Activated naive CD4-positive, alpha-beta T cell treated with anti-CD3 and anti-CD28 coated beads, Interleukin-2, amount 10 ng/mL, durations not matched to agents 7 days and 5 days (primary cell): ENCODE data around the gene TRANK1.
A peak's percentile ranks its signal among the peaks of the same experiment; 100 is the strongest.

Source experiments
- CTCF ChIA-PET: fragments of 350-600 bp; sonication (Branson Sonifier 250); formaldehyde crosslinking; loops from one replicate; lab custom pipeline; 2021; ENCODE audit warnings: antibody characterized with exemption; lab: Charles Lee
- DNase-seq: peaks from one replicate; pipeline ENCODE4 v3.0.0-alpha.2; 2020
- H3K27ac Mint-ChIP-seq: one replicate; pipeline ENCODE4 v1.8.0; 2021; ENCODE audit warnings: mild to moderate bottlenecking, moderate library complexity, mixed read lengths
- H3K27me3 Mint-ChIP-seq: one replicate; pipeline ENCODE4 v1.8.0; 2021; ENCODE audit warnings: mild to moderate bottlenecking, mixed read lengths
- H3K36me3 Mint-ChIP-seq: one replicate; pipeline ENCODE4 v1.8.0; 2021; ENCODE audit warnings: mixed read lengths
- H3K4me1 Mint-ChIP-seq: one replicate; pipeline ENCODE4 v1.8.0; 2021; ENCODE audit warnings: mixed read lengths
- H3K4me3 Mint-ChIP-seq: one replicate; pipeline ENCODE4 v1.8.0; 2021; ENCODE audit warnings: mild to moderate bottlenecking, moderate library complexity, mixed read lengths
- H3K9me3 Mint-ChIP-seq: one replicate; pipeline ENCODE4 v1.8.0; 2021; ENCODE audit warnings: mixed read lengths

Gene TRANK1

GRCh38 chr3:36852071-36852470 lies 92.8 kb downstream of the TRANK1 start:
- Mint-ChIP-seq H3K4me1 (peaks cover under 1% of the 10 kb centered on the region), H3K27ac (no peak overlapping the region), H3K36me3 (peaks cover 70% of the 10 kb centered on the region), H3K4me3 (no peak overlapping the region), H3K9me3 (no peaks in the 10 kb centered on the region), H3K27me3 (no peaks in the 10 kb centered on the region)
- CTCF ChIA-PET: interaction anchor here (1.3 kb wide), 1 partner anchor 9 kb away, joined by 4 read pairs; no protein-coding TSS in a partner anchor
- DNase-seq: no peak

DNA sequence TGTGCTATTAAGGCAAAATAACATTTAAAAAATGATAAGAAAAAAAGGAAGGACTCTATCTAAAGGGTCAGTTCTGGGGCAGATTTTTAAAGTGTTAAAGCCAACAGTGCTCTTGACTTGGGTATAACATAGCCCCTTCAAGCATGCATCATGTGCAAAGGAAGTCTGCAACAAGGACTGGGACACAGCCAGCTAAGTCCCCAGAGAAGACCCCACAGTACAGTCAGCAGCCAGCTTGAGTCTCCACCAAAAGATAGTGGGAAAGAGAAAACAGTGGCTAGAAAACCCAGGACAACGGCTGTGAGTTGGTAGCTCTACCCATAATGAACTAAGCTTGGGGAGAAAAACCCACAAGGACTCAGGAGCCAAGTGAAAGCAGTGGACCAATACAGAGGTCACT lies 94.1 kb downstream of the TRANK1 start:
- CTCF ChIA-PET: interaction anchor here (0.7 to 1.3 kb wide), 2 partner anchors 8 to 19 kb away, joined by 3 to 4 read pairs; no protein-coding TSS in a partner anchor
- H3K4me3 Mint-ChIP-seq: no peak overlapping the region
- H3K27ac Mint-ChIP-seq: no peak overlapping the region
- no peaks in the 10 kb centered on the region for H3K27me3 Mint-ChIP-seq
- DNase-seq: no peak
- H3K36me3 Mint-ChIP-seq: peaks cover 70% of the 10 kb centered on the region
- no peaks in the 10 kb centered on the region for H3K9me3 Mint-ChIP-seq
- peaks cover 8% of the 10 kb centered on the region for H3K4me1 Mint-ChIP-seq

DNA sequence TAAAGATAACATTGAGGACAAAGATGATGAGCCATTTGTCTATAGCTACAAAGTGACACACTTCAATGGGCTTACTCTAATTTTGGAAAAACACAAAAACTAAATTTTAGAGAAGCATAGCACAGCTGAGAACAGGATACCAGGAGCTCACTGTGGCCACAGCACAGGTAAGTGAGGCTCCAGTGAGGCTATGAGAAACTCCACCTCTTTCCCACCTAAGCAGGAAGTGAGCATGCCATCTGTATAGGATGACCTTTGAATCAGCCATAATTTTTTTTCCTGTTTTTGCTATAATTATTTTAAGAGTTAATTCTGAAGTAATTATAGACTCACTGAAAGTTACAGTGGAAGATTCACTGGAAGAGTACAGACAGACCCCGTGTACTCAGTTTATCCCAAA lies 98.4 kb downstream of the TRANK1 start:
- Mint-ChIP-seq H3K9me3 (peaks cover 11% of the 10 kb centered on the region), H3K4me3 (no peak overlapping the region), H3K27me3 (no peaks in the 10 kb centered on the region), H3K27ac (no peak overlapping the region), H3K36me3 (peaks cover 74% of the 10 kb centered on the region), H3K4me1 (peaks cover 34% of the 10 kb centered on the region)
- CTCF ChIA-PET: interaction anchor here (0.9 to 1.4 kb wide), 2 partner anchors 9 to 112 kb away, joined by 3 to 4 read pairs; no protein-coding TSS in a partner anchor
- DNase-seq: no peak

- peaks cover 12% of the 10 kb centered on the region for H3K9me3 Mint-ChIP-seq
- peaks cover 35% of the 10 kb centered on the region for H3K4me1 Mint-ChIP-seq
- peak overlapping the region; percentile 73 for H3K27ac Mint-ChIP-seq
- no peaks in the 10 kb centered on the region for H3K27me3 Mint-ChIP-seq
- H3K36me3 Mint-ChIP-seq: peaks cover 81% of the 10 kb centered on the region
- peak; percentile 71 for DNase-seq
- CTCF ChIA-PET: interaction anchor here (0.9 to 2.3 kb wide), 6 partner anchors 8 to 319 kb away, joined by 3 to 14 read pairs (median 4); no protein-coding TSS in a partner anchor
- no peak overlapping the region for H3K4me3 Mint-ChIP-seq
These were observed 101.5 kb downstream of the TRANK1 start for GRCh38 chr3:36843065-36844051.

- DNase-seq: no peak
- CTCF ChIA-PET: no interaction called here
- H3K36me3 Mint-ChIP-seq: peaks cover 86% of the 10 kb centered on the region
These were observed 102.6 kb downstream of the TRANK1 start for GRCh38 chr3:36842275-36842674.

DNA sequence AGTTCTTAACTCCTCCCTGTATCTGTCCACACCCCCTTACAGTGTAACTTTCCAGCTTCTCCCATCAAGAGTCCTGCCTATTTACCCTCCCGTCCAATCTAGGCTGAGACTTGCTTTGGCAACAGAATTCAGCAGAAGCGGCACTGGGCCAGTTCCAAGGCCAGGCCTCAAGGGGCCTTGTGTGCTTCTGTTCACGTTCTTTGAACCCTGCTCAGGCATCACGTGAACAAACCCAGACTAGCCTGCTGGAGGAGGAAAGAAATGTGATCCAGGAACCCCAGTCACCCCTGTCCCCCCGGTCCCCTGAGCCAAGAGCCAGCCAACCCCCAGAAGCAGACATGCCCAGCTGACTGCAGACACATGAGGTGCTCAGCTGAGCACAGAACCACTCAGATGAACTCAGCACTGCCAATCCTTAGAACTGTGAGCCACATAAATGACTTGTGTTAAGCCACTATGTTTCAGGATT lies 104.4 kb downstream of the TRANK1 start:
- Mint-ChIP-seq H3K36me3 (peaks cover 80% of the 10 kb centered on the region), H3K4me1 (peaks cover 28% of the 10 kb centered on the region), H3K4me3 (no peak overlapping the region), H3K27me3 (no peaks in the 10 kb centered on the region), H3K9me3 (peaks cover 12% of the 10 kb centered on the region), H3K27ac (no peak overlapping the region)
- DNase-seq: no peak
- CTCF ChIA-PET: interaction anchor here (1.5 kb wide), 1 partner anchor 29 kb away, joined by 4 read pairs; no protein-coding TSS in a partner anchor

More at GRCh38 chr3:36842275-36842674, 102.6 kb downstream of the TRANK1 start:
- no peaks in the 10 kb centered on the region for H3K27me3 Mint-ChIP-seq
- H3K4me1 Mint-ChIP-seq: peaks cover 35% of the 10 kb centered on the region
- H3K9me3 Mint-ChIP-seq: peaks cover 12% of the 10 kb centered on the region
- no peak overlapping the region for H3K4me3 Mint-ChIP-seq
- no peak overlapping the region for H3K27ac Mint-ChIP-seq

GRCh38 chr3:36837089-36837488 lies 107.8 kb downstream of the TRANK1 start:
- Mint-ChIP-seq H3K27me3 (no peaks in the 10 kb centered on the region), H3K36me3 (peaks cover 75% of the 10 kb centered on the region), H3K27ac (no peak overlapping the region), H3K9me3 (peaks cover 7% of the 10 kb centered on the region), H3K4me3 (no peak overlapping the region), H3K4me1 (peaks cover 8% of the 10 kb centered on the region)
- no peak for DNase-seq
- CTCF ChIA-PET: interaction anchor here (1.3 to 2.1 kb wide), 4 partner anchors 17 to 155 kb away, joined by 3 to 13 read pairs (median 5); no protein-coding TSS in a partner anchor

- no peaks in the 10 kb centered on the region for H3K27me3 Mint-ChIP-seq
- peaks cover 62% of the 10 kb centered on the region for H3K36me3 Mint-ChIP-seq
- H3K27ac Mint-ChIP-seq: no peak overlapping the region
- H3K9me3 Mint-ChIP-seq: no peaks in the 10 kb centered on the region
- no peaks in the 10 kb centered on the region for H3K4me1 Mint-ChIP-seq
- no peak for DNase-seq
- CTCF ChIA-PET: interaction anchor here (1.8 kb wide), 1 partner anchor 11 kb away, joined by 4 read pairs; no protein-coding TSS in a partner anchor
- H3K4me3 Mint-ChIP-seq: no peak overlapping the region
These were observed 111.6 kb downstream of the TRANK1 start for GRCh38 chr3:36833160-36833814.

- H3K4me1 Mint-ChIP-seq: no peaks in the 10 kb centered on the region
- DNase-seq: no peak
- H3K36me3 Mint-ChIP-seq: peaks cover 65% of the 10 kb centered on the region
- no peaks in the 10 kb centered on the region for H3K9me3 Mint-ChIP-seq
- CTCF ChIA-PET: no interaction called here
- H3K27ac Mint-ChIP-seq: no peak overlapping the region
- H3K27me3 Mint-ChIP-seq: no peaks in the 10 kb centered on the region
- no peak overlapping the region for H3K4me3 Mint-ChIP-seq
These were observed 112.4 kb downstream of the TRANK1 start for GRCh38 chr3:36832406-36832805.

GRCh38 chr3:36827133-36827532 lies 117.7 kb downstream of the TRANK1 start:
- Mint-ChIP-seq H3K27me3 (no peaks in the 10 kb centered on the region), H3K4me1 (no peaks in the 10 kb centered on the region), H3K4me3 (no peak overlapping the region), H3K27ac (no peak overlapping the region), H3K9me3 (no peaks in the 10 kb centered on the region), H3K36me3 (peaks cover 52% of the 10 kb centered on the region)
- CTCF ChIA-PET: no interaction called here
- no peak for DNase-seq

DNA sequence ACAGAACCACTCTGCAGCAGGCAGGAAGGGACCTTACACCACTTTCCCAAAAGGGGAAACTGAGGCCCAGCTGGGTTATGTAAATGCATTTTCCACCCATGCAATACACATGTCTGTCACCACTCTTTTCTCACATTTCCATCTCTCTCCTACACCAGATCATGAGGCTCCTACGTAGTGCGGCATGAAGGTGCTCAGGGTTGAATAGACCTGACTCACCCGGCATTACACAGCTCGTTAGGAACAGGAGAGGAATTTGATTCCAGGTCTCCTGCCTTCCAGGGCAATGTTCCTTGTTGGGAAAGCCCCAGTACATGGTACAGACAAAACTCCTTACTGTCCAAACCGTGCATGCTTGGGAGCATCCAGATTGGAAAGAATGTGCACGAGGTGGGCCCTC lies 118.6 kb downstream of the TRANK1 start:
- Mint-ChIP-seq H3K4me3 (no peak overlapping the region), H3K36me3 (peaks cover 45% of the 10 kb centered on the region), H3K27ac (peak overlapping the region; percentile 78), H3K9me3 (no peaks in the 10 kb centered on the region), H3K27me3 (no peaks in the 10 kb centered on the region), H3K4me1 (no peaks in the 10 kb centered on the region)
- CTCF ChIA-PET: no interaction called here
- no peak for DNase-seq

GRCh38 chr3:36824443-36824842 lies 120.4 kb downstream of the TRANK1 start:
- CTCF ChIA-PET: interaction anchor here (0.9 kb wide), 1 partner anchor 115 kb away, joined by 3 read pairs; no protein-coding TSS in a partner anchor
- no peak overlapping the region for H3K27ac Mint-ChIP-seq

DNA sequence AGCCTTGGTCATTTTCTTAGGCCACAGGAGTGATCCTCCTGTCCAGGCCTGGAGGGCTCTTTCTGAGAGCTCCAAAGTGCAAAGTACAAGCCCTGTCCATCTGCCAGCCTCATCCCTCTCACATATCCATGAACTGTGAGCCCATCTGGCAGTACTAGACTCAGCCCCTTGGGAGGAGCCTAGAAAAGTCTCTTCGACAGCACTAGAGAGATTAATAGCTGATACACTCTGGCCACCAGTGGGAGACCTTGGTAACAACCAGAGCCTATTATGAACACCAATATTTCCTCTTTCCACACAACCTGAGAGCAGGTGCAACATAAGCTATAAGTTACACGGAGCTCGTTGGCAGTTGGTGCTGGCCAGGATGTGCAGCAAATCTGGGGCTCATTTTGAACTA lies 121.0 kb downstream of the TRANK1 start:
- Mint-ChIP-seq H3K36me3 (peaks cover 32% of the 10 kb centered on the region), H3K9me3 (no peaks in the 10 kb centered on the region), H3K4me1 (no peaks in the 10 kb centered on the region), H3K27me3 (no peaks in the 10 kb centered on the region), H3K4me3 (no peak overlapping the region), H3K27ac (no peak overlapping the region)
- CTCF ChIA-PET: interaction anchor here (1.2 kb wide), 1 partner anchor 135 kb away, joined by 3 read pairs; no protein-coding TSS in a partner anchor
- DNase-seq: no peak

More at GRCh38 chr3:36824443-36824842, 120.4 kb downstream of the TRANK1 start:
- peaks cover 36% of the 10 kb centered on the region for H3K36me3 Mint-ChIP-seq
- H3K9me3 Mint-ChIP-seq: no peaks in the 10 kb centered on the region
- no peaks in the 10 kb centered on the region for H3K27me3 Mint-ChIP-seq
- H3K4me3 Mint-ChIP-seq: no peak overlapping the region
- no peak for DNase-seq
- no peaks in the 10 kb centered on the region for H3K4me1 Mint-ChIP-seq

DNA sequence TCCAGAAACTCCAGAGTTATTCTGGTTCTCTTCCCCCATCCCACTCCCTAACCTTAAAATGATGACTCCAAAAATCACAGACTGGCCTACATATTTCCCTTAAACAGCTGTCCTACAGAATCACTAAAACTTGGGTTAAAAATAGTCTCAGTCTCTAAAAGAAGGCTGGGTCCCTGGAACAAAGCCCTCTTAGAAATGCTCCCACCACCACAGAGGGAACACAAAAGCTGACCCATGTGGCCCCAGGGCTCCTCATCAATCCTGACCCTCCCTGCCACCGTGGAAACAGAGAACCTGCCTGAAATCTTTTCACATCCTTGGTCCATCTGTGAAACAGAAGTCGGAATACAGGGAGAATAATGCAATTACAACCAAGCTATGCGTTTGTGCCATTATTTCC lies 124.8 kb downstream of the TRANK1 start:
- Mint-ChIP-seq H3K4me3 (no peak overlapping the region), H3K27ac (no peak overlapping the region), H3K27me3 (peaks cover 4% of the 10 kb centered on the region), H3K4me1 (no peaks in the 10 kb centered on the region), H3K9me3 (no peaks in the 10 kb centered on the region), H3K36me3 (peaks cover 4% of the 10 kb centered on the region)
- DNase-seq: no peak
- CTCF ChIA-PET: interaction anchor here (0.9 kb wide), 1 partner anchor 17 kb away, joined by 3 read pairs; no protein-coding TSS in a partner anchor
